HEK293 (cell line): ENCODE data around the gene SNAPC5.

ENCODE experiments used
- CTCF ChIA-PET: fragments of 350-600 bp; formaldehyde crosslinking; extraction: SDS; loops from one replicate; lab custom pipeline; 2021; ENCODE audit warnings: antibody characterized with exemption; lab: Yijun Ruan, JAX
- POLR2A ChIA-PET: fragments of 300-600 bp; formaldehyde crosslinking; extraction: SDS; loops from one replicate; lab custom pipeline; 2020; ENCODE audit warnings: antibody characterized with exemption, inconsistent platforms; lab: Yijun Ruan, JAX
- H3K27ac ChIP-seq: fragments of 200-500 bp; sonication (Bioruptor generic); 2 replicates; pipeline ENCODE4 v1.5.1; 2014; ENCODE audit warnings: low read depth, low read length, control low read depth, inconsistent platforms; ENCODE audit errors: extremely low read depth
- H3K36me3 ChIP-seq, 2 experiments: fragments of 200-500 bp in 1 of 2; sonication (Bioruptor generic) in 1 of 2; 1 replicate in 1 of 2; 2 replicates in 1 of 2; pipeline ENCODE4 v1.5.1; 2014 to 2017; ENCODE audit warnings: inconsistent platforms in 2 of 2, low read length in 2 of 2; ENCODE audit not compliant: control insufficient read depth in 2 of 2, insufficient read depth in 1 of 2
- H3K4me1 ChIP-seq: fragments of 200-500 bp; sonication (Bioruptor generic); 2 replicates; pipeline ENCODE4 v1.5.1; 2014; ENCODE audit warnings: mild to moderate bottlenecking, low read length, inconsistent platforms; ENCODE audit not compliant: control insufficient read depth, insufficient read depth
- H3K4me3 ChIP-seq: 2 replicates; pipeline ENCODE4 v1.5.1; 2011; ENCODE audit warnings: low read depth, mild to moderate bottlenecking, control low read depth, low read length, moderate library complexity
- H3K9me3 ChIP-seq: fragments of 200-500 bp; sonication (Bioruptor generic); 2 replicates; pipeline ENCODE4 v1.5.1; 2014; ENCODE audit warnings: low read depth, low read length, inconsistent platforms; ENCODE audit not compliant: control insufficient read depth, insufficient read depth
- GFI1B ChIP-seq: fragments of 450-650 bp; formaldehyde crosslinking; IDR thresholded peaks from 2 replicates; pipeline ENCODE4 v1.5.1; 2016; ENCODE audit warnings: missing biosample characterization, missing genetic modification characterization
- GLI4 ChIP-seq: fragments of 450-650 bp; formaldehyde crosslinking; IDR thresholded peaks from 2 replicates; pipeline ENCODE4 v1.5.1; 2016; ENCODE audit warnings: missing biosample characterization, missing genetic modification characterization
- HOXA7 ChIP-seq: sonication (generic); formaldehyde crosslinking; IDR thresholded peaks from 2 replicates; pipeline ENCODE4 v1.8.1; 2022; ENCODE audit warnings: missing genetic modification reagents, borderline replicate concordance
- IKZF3 ChIP-seq: fragments of 450-650 bp; IDR thresholded peaks from 2 replicates; pipeline ENCODE4 v1.5.0; 2018; ENCODE audit warnings: missing biosample characterization, mild to moderate bottlenecking, missing genetic modification characterization, moderate library complexity
- SCRT2 ChIP-seq: fragments of 450-650 bp; formaldehyde crosslinking; IDR thresholded peaks from 2 replicates; pipeline ENCODE4 v1.5.1; 2016; ENCODE audit warnings: missing biosample characterization, missing genetic modification characterization
- YY2 ChIP-seq: fragments of 450-650 bp; formaldehyde crosslinking; IDR thresholded peaks from 2 replicates; pipeline ENCODE4 v1.5.1; 2016; ENCODE audit warnings: missing biosample characterization, missing genetic modification characterization
- ZBTB48 ChIP-seq: fragments of 450-650 bp; formaldehyde crosslinking; IDR thresholded peaks from 2 replicates; pipeline ENCODE4 v1.5.1; 2016; ENCODE audit warnings: missing biosample characterization, missing genetic modification characterization
- ZBTB8A ChIP-seq: fragments of 450-650 bp; formaldehyde crosslinking; IDR thresholded peaks from 2 replicates; pipeline ENCODE4 v1.5.1; 2016; ENCODE audit warnings: missing biosample characterization, missing genetic modification characterization
- ZEB2 ChIP-seq: fragments of 450-650 bp; formaldehyde crosslinking; IDR thresholded peaks from 2 replicates; pipeline ENCODE4 v1.5.1; 2016; ENCODE audit warnings: missing biosample characterization, missing genetic modification characterization
- ZFP41 ChIP-seq: fragments of 450-650 bp; formaldehyde crosslinking; IDR thresholded peaks from 2 replicates; pipeline ENCODE4 v1.5.1; 2016; ENCODE audit warnings: missing biosample characterization, missing genetic modification characterization, borderline replicate concordance
- ZFP69B ChIP-seq: fragments of 450-650 bp; formaldehyde crosslinking; IDR thresholded peaks from 2 replicates; pipeline ENCODE4 v1.5.1; 2016; ENCODE audit warnings: missing biosample characterization, missing genetic modification characterization
- ZIC2 ChIP-seq: fragments of 450-650 bp; formaldehyde crosslinking; IDR thresholded peaks from 2 replicates; pipeline ENCODE4 v1.5.1; 2016; ENCODE audit warnings: missing biosample characterization, missing genetic modification characterization
- ZNF132 ChIP-seq: fragments of 450-650 bp; formaldehyde crosslinking; IDR thresholded peaks from 2 replicates; pipeline ENCODE4 v1.5.1; 2017; ENCODE audit warnings: missing biosample characterization, missing genetic modification characterization, borderline replicate concordance
- ZNF157 ChIP-seq: fragments of 450-650 bp; formaldehyde crosslinking; IDR thresholded peaks from 2 replicates; pipeline ENCODE4 v1.5.1; 2016; ENCODE audit warnings: missing biosample characterization, missing genetic modification characterization
- ZNF175 ChIP-seq: fragments of 450-650 bp; formaldehyde crosslinking; IDR thresholded peaks from 2 replicates; pipeline ENCODE4 v1.5.1; 2016; ENCODE audit warnings: missing biosample characterization, missing genetic modification characterization
- ZNF19 ChIP-seq: fragments of 450-650 bp; formaldehyde crosslinking; IDR thresholded peaks from 2 replicates; pipeline ENCODE4; 2016; ENCODE audit warnings: missing biosample characterization, missing genetic modification characterization, low read depth
- ZNF274 ChIP-seq, 2 experiments: fragments of 200-500 bp in 1 of 2; fragments of 450-650 bp in 1 of 2; sonication (Bioruptor generic) in 1 of 2; formaldehyde crosslinking in 1 of 2; IDR thresholded peaks; 2 replicates each; pipeline versions ENCODE4 v1.5.1 to v1.6.1; 2014 to 2016; ENCODE audit warnings: borderline replicate concordance in 1 of 2, inconsistent platforms in 1 of 2, low read length in 1 of 2, missing biosample characterization in 1 of 2, missing genetic modification characterization in 1 of 2
- ZNF350 ChIP-seq: fragments of 450-650 bp; formaldehyde crosslinking; IDR thresholded peaks from 2 replicates; pipeline ENCODE4 v1.5.0; 2017; ENCODE audit warnings: missing biosample characterization, mild to moderate bottlenecking, missing genetic modification characterization
- ZNF391 ChIP-seq: fragments of 450-650 bp; formaldehyde crosslinking; IDR thresholded peaks from 2 replicates; pipeline ENCODE4 v1.5.1; 2016; ENCODE audit warnings: low read depth, missing biosample characterization, missing genetic modification characterization, borderline replicate concordance
- ZNF404 ChIP-seq: fragments of 450-650 bp; formaldehyde crosslinking; IDR thresholded peaks from 2 replicates; pipeline ENCODE4 v1.5.1; 2017; ENCODE audit warnings: missing biosample characterization, missing genetic modification characterization
- ZNF558 ChIP-seq: fragments of 450-650 bp; formaldehyde crosslinking; IDR thresholded peaks from 2 replicates; pipeline ENCODE4 v1.5.1; 2016; ENCODE audit warnings: missing biosample characterization, missing genetic modification characterization
- ZNF629 ChIP-seq: fragments of 450-650 bp; formaldehyde crosslinking; IDR thresholded peaks from 2 replicates; pipeline ENCODE4 v1.5.1; 2017; ENCODE audit warnings: missing biosample characterization, missing genetic modification characterization
- ZNF654 ChIP-seq: fragments of 450-650 bp; formaldehyde crosslinking; IDR thresholded peaks from 2 replicates; pipeline ENCODE4 v1.5.1; 2016; ENCODE audit warnings: low read depth, missing biosample characterization, missing genetic modification characterization
- ZNF707 ChIP-seq: fragments of 450-650 bp; formaldehyde crosslinking; IDR thresholded peaks from 2 replicates; pipeline ENCODE4 v1.5.1; 2016; ENCODE audit warnings: missing biosample characterization, missing genetic modification characterization
- ZNF776 ChIP-seq: fragments of 450-650 bp; formaldehyde crosslinking; IDR thresholded peaks from 2 replicates; pipeline ENCODE4 v1.5.0; 2017; ENCODE audit warnings: missing biosample characterization, missing genetic modification characterization, borderline replicate concordance
- TF ChIP-seq, protein P1 (sequence below): fragments of 450-650 bp; formaldehyde crosslinking; IDR thresholded peaks from 2 replicates; pipeline ENCODE4 v1.5.1; 2016; ENCODE audit warnings: missing biosample characterization, missing genetic modification characterization, borderline replicate concordance
- TF ChIP-seq, protein P2 (sequence below): fragments of 450-650 bp; formaldehyde crosslinking; IDR thresholded peaks from 2 replicates; pipeline ENCODE4 v1.5.1; 2016; ENCODE audit warnings: missing biosample characterization, missing genetic modification characterization
- TF ChIP-seq, protein P3 (sequence below): fragments of 450-650 bp; formaldehyde crosslinking; IDR thresholded peaks from 2 replicates; pipeline ENCODE4 v1.5.1; 2016; ENCODE audit warnings: missing biosample characterization, missing genetic modification characterization
- TF ChIP-seq, protein P4 (sequence below): fragments of 450-650 bp; formaldehyde crosslinking; IDR thresholded peaks from 2 replicates; pipeline ENCODE4 v1.5.1; 2016; ENCODE audit warnings: missing biosample characterization, missing genetic modification characterization
- TF ChIP-seq, protein P5 (sequence below): fragments of 450-650 bp; formaldehyde crosslinking; IDR thresholded peaks from 2 replicates; pipeline ENCODE4 v1.5.1; 2016; ENCODE audit warnings: missing biosample characterization, missing genetic modification characterization, low read depth

The SNAPC5 gene

DNA sequence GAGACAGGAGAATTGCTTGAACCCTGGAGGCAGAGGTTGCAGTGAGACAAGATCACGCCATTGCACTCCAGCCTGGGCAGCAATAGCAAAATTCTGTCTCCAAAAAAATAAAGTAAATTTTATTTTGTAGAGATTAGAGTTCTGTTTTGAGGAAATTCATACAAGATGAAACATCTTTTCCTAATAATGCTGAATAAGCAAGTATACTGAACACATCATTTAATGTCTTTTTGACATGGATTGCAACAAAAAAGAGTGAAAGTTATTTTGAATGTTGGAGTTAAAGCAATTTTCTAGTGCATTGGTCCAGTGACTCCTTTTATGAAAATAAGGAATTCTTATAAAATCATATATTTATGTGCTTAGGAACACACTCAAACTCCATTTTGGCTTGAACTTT, 47.7 kb upstream of the SNAPC5 start:
- Histone ChIP-seq H3K4me3 (no peak overlapping the region), H3K27ac (no peak overlapping the region), H3K4me1 (no peaks in the 10 kb centered on the region), H3K9me3 (no peaks in the 10 kb centered on the region), H3K36me3 (peaks cover 39 to 50% of the 10 kb centered on the region in 2 experiments)
- POLR2A ChIA-PET = no interaction called here
- TF ChIP-seq, protein P1, sequence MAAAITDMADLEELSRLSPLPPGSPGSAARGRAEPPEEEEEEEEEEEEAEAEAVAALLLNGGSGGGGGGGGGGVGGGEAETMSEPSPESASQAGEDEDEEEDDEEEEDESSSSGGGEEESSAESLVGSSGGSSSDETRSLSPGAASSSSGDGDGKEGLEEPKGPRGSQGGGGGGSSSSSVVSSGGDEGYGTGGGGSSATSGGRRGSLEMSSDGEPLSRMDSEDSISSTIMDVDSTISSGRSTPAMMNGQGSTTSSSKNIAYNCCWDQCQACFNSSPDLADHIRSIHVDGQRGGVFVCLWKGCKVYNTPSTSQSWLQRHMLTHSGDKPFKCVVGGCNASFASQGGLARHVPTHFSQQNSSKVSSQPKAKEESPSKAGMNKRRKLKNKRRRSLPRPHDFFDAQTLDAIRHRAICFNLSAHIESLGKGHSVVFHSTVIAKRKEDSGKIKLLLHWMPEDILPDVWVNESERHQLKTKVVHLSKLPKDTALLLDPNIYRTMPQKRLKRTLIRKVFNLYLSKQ (tag by site-specific recombination) = no peak
- no peak for TF ChIP-seq ZEB2 (tag by site-specific recombination)
- TF ChIP-seq, protein P2, sequence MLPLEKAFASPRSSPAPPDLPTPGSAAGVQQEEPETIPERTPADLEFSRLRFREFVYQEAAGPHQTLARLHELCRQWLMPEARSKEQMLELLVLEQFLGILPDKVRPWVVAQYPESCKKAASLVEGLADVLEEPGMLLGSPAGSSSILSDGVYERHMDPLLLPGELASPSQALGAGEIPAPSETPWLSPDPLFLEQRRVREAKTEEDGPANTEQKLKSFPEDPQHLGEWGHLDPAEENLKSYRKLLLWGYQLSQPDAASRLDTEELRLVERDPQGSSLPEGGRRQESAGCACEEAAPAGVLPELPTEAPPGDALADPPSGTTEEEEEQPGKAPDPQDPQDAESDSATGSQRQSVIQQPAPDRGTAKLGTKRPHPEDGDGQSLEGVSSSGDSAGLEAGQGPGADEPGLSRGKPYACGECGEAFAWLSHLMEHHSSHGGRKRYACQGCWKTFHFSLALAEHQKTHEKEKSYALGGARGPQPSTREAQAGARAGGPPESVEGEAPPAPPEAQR (tag by site-specific recombination) = no peak
- no peak for TF ChIP-seq ZNF654
- TF ChIP-seq GFI1B = no peak
- no peak for TF ChIP-seq ZBTB8A (tag by site-specific recombination)
- no peak for TF ChIP-seq ZNF391
- no peak for TF ChIP-seq ZNF175 (tag by site-specific recombination)
- TF ChIP-seq ZFP41 = no peak
- TF ChIP-seq, protein P3, sequence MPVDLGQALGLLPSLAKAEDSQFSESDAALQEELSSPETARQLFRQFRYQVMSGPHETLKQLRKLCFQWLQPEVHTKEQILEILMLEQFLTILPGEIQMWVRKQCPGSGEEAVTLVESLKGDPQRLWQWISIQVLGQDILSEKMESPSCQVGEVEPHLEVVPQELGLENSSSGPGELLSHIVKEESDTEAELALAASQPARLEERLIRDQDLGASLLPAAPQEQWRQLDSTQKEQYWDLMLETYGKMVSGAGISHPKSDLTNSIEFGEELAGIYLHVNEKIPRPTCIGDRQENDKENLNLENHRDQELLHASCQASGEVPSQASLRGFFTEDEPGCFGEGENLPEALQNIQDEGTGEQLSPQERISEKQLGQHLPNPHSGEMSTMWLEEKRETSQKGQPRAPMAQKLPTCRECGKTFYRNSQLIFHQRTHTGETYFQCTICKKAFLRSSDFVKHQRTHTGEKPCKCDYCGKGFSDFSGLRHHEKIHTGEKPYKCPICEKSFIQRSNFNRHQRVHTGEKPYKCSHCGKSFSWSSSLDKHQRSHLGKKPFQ (tag by site-specific recombination) = no peak
- TF ChIP-seq ZNF776 (tag by site-specific recombination) = no peak
- TF ChIP-seq ZNF274 (IDR thresholded peaks at IDR 0.05; ENCODE audit: low read length) = no peak
- no peak for TF ChIP-seq ZNF274 (tag by site-specific recombination; IDR thresholded peaks at IDR 0.05; ENCODE audit: borderline replicate concordance)
- no peak for TF ChIP-seq ZNF19
- TF ChIP-seq, protein P4, sequence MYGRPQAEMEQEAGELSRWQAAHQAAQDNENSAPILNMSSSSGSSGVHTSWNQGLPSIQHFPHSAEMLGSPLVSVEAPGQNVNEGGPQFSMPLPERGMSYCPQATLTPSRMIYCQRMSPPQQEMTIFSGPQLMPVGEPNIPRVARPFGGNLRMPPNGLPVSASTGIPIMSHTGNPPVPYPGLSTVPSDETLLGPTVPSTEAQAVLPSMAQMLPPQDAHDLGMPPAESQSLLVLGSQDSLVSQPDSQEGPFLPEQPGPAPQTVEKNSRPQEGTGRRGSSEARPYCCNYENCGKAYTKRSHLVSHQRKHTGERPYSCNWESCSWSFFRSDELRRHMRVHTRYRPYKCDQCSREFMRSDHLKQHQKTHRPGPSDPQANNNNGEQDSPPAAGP (tag by site-specific recombination) = no peak
- no peak for TF ChIP-seq IKZF3
- TF ChIP-seq ZNF558 (tag by site-specific recombination) = no peak
- CTCF ChIA-PET = interaction anchor here (0.6 kb wide), 1 partner anchor 25 kb away, joined by 3 read pairs; no protein-coding TSS in a partner anchor

DNA sequence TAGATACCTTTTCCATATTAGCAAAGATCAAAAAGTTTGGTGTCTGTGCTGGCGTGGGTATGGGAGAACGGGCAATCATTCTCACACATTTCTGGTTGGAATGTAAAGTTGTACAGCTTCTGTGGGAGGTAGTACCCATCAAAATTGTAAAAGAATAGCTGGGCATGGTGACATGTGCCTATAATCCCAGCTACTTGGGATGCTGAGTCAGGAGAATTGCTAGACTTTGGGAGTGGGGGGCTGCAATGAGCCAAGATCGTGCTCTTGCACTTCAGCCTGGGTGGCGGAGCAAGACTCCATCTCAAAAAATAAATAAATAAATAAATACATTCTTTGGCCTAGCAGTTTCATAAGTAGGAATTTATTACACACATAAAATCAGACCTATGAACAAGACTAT, 45.3 kb upstream of the SNAPC5 start:
- Histone ChIP-seq H3K9me3 (no peaks in the 10 kb centered on the region), H3K27ac (no peak overlapping the region), H3K4me1 (no peaks in the 10 kb centered on the region), H3K36me3 (peaks cover 49 to 53% of the 10 kb centered on the region in 2 experiments), H3K4me3 (no peak overlapping the region)
- CTCF ChIA-PET = interaction anchor here (0.6 to 2.6 kb wide), 2 partner anchors 24 to 459 kb away, joined by 5 to 10 read pairs; partner anchors contain the start of gene LCTL
- POLR2A ChIA-PET = interaction anchor here (0.6 kb wide), 1 partner anchor 188 kb away, joined by 4 read pairs; no protein-coding TSS in a partner anchor
- no peak for TF ChIP-seq SCRT2 (tag by site-specific recombination)
- no peak for TF ChIP-seq ZNF132 (tag by site-specific recombination)
- no peak for TF ChIP-seq ZNF629 (tag by site-specific recombination)
- TF ChIP-seq ZIC2 = no peak
- TF ChIP-seq ZNF707 (tag by site-specific recombination) = no peak
- TF ChIP-seq YY2 (tag by site-specific recombination) = no peak
- TF ChIP-seq, protein P5, sequence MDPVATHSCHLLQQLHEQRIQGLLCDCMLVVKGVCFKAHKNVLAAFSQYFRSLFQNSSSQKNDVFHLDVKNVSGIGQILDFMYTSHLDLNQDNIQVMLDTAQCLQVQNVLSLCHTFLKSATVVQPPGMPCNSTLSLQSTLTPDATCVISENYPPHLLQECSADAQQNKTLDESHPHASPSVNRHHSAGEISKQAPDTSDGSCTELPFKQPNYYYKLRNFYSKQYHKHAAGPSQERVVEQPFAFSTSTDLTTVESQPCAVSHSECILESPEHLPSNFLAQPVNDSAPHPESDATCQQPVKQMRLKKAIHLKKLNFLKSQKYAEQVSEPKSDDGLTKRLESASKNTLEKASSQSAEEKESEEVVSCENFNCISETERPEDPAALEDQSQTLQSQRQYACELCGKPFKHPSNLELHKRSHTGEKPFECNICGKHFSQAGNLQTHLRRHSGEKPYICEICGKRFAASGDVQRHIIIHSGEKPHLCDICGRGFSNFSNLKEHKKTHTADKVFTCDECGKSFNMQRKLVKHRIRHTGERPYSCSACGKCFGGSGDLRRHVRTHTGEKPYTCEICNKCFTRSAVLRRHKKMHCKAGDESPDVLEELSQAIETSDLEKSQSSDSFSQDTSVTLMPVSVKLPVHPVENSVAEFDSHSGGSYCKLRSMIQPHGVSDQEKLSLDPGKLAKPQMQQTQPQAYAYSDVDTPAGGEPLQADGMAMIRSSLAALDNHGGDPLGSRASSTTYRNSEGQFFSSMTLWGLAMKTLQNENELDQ (tag by site-specific recombination) = no peak
- no peak for TF ChIP-seq ZFP69B (tag by site-specific recombination)
- no peak for TF ChIP-seq ZNF350 (tag by site-specific recombination)
- TF ChIP-seq ZNF404 (tag by site-specific recombination) = no peak
- TF ChIP-seq ZNF157 = no peak
- no peak for TF ChIP-seq GLI4 (tag by site-specific recombination)
- no peak for TF ChIP-seq ZBTB48
- no peak for TF ChIP-seq HOXA7 (CRISPR knock-in tag)
